Activated CD4-positive, CD25-positive, alpha-beta regulatory T cell treated with anti-CD3 and anti-CD28 coated beads, Interleukin-2, amount 50 U/mL, for 16 hours (primary cell): ENCODE measurements around the gene ATM.

Experiments
- DNase-seq: peaks from one replicate; pipeline ENCODE4 v3.0.0-alpha.2; 2020; ENCODE audit warnings: low read depth, low spot score

Gene ATM, protein sequence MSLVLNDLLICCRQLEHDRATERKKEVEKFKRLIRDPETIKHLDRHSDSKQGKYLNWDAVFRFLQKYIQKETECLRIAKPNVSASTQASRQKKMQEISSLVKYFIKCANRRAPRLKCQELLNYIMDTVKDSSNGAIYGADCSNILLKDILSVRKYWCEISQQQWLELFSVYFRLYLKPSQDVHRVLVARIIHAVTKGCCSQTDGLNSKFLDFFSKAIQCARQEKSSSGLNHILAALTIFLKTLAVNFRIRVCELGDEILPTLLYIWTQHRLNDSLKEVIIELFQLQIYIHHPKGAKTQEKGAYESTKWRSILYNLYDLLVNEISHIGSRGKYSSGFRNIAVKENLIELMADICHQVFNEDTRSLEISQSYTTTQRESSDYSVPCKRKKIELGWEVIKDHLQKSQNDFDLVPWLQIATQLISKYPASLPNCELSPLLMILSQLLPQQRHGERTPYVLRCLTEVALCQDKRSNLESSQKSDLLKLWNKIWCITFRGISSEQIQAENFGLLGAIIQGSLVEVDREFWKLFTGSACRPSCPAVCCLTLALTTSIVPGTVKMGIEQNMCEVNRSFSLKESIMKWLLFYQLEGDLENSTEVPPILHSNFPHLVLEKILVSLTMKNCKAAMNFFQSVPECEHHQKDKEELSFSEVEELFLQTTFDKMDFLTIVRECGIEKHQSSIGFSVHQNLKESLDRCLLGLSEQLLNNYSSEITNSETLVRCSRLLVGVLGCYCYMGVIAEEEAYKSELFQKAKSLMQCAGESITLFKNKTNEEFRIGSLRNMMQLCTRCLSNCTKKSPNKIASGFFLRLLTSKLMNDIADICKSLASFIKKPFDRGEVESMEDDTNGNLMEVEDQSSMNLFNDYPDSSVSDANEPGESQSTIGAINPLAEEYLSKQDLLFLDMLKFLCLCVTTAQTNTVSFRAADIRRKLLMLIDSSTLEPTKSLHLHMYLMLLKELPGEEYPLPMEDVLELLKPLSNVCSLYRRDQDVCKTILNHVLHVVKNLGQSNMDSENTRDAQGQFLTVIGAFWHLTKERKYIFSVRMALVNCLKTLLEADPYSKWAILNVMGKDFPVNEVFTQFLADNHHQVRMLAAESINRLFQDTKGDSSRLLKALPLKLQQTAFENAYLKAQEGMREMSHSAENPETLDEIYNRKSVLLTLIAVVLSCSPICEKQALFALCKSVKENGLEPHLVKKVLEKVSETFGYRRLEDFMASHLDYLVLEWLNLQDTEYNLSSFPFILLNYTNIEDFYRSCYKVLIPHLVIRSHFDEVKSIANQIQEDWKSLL (N-terminal part only)

DNA sequence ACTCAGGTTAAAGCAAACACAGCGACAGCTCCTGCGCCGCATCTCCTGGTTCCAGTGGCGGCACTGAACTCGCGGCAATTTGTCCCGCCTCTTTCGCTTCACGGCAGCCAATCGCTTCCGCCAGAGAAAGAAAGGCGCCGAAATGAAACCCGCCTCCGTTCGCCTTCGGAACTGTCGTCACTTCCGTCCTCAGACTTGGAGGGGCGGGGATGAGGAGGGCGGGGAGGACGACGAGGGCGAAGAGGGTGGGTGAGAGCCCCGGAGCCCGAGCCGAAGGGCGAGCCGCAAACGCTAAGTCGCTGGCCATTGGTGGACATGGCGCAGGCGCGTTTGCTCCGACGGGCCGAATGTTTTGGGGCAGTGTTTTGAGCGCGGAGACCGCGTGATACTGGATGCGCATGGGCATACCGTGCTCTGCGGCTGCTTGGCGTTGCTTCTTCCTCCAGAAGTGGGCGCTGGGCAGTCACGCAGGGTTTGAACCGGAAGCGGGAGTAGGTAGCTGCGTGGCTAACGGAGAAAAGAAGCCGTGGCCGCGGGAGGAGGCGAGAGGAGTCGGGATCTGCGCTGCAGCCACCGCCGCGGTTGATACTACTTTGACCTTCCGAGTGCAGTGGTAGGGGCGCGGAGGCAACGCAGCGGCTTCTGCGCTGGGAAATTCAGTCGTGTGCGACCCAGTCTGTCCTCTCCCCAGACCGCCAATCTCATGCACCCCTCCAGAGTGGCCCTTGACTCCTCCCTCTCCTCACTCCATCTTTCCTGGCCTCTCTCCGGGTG lies at the start of gene ATM, which contains the start of gene NPAT:
TSS of gene ATM (plus strand) at position 494 of the 774 bp plus-strand sequence. CDS start 4,558 bp downstream, outside the sequence.
TSS of gene NPAT (minus strand) at position 65 of the 774 bp plus-strand sequence. CDS start 102 bp downstream, outside the sequence.
- peak; percentile 96 for DNase-seq

DNA sequence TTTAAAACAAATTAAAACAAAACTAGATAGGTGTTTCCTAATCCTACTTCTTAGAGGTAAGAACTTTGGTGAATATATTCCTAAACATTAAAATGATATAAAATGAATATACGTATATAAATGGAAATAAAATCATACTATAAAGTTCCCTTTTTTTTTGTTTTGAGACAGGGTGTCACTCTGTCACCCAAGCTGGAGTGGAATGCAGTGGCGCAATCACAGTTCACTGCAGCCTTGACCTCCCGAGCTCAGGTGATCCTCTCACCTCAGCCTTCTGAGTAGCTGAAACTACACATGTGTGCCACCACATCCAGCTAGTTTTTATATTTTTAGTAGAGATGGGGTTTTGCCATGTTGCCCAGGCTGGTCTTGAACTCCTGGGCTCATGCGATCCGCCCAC lies 45.3 kb upstream of the ATM start:
- DNase-seq, result no peak

DNA sequence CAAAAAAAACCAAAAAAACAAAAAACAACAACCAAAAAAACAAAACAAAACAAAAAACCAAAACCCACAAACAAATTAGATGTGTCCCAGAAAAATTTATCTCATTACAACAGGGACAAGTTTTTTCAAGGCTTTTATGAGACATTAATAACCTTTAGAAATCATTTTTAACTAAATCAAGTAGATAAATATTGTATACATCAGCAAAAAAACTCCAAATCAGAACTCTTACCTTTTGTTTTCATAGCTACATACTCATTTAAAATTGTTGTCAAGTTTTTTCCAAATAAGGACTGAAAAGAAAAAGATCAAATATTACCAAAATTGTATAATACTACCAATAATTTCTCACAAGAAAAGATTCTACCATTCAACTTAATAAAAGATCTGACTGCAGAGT lies 29.1 kb upstream of the ATM start:
- no peak for DNase-seq

DNA sequence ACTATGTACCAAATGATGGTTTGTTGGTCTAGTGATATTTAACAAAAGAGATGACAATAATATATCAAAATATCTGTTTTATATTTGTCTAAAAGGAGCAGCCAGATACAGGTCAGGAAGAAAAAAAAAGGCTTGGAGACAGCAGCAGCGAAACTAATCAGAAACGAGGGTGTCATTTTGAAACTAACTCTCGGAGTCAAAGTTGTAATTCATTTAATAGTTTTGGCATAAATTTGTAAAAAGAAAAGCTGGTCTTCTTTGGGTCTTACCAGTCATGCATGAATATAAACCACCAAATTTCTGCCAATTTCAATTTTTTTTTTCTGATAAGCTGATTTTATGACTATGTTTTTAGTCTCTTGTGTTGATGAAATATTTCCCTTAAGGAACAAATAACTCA lies 26.0 kb upstream of the ATM start:
- DNase-seq, result no peak

DNA sequence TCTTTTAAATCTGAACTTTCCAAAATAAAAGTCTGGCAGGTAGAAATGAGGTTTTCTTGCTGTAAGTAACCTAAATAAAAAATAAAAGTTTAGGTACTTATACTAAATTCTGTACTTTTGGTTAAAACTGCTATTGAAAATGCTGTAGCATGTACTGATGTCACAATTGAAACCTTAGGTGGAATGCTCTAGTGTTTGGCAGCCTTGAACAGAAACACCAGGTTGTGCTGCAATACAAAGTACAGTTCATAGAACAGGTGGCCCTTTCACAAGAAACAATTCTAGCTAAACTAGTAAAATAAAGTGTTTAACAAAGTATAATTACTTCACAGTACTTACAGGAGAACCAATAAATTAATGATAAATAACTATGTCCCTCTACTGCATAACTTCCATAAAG lies 25.5 kb upstream of the ATM start:
- no peak for DNase-seq

DNA sequence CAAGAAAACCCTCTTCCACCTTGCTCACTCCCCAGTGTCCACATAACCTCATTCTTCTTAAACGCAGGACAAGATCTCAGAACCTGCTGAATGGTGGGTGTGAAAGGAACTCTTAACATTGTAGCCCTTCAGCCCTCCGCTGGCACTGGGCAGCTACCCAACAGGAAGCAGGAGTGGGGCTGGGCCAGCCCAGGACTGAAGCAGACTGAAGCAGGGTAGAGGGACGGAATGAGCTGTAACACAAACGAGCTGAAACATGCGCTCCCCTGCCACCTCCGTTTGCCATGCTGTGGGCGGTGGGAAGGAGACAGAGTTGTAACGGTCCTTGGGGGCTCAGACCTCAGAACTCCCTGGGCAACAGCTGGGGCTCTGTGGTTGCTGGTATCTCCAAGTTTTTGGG lies 24.0 kb upstream of the ATM start:
- DNase-seq, result no peak

DNA sequence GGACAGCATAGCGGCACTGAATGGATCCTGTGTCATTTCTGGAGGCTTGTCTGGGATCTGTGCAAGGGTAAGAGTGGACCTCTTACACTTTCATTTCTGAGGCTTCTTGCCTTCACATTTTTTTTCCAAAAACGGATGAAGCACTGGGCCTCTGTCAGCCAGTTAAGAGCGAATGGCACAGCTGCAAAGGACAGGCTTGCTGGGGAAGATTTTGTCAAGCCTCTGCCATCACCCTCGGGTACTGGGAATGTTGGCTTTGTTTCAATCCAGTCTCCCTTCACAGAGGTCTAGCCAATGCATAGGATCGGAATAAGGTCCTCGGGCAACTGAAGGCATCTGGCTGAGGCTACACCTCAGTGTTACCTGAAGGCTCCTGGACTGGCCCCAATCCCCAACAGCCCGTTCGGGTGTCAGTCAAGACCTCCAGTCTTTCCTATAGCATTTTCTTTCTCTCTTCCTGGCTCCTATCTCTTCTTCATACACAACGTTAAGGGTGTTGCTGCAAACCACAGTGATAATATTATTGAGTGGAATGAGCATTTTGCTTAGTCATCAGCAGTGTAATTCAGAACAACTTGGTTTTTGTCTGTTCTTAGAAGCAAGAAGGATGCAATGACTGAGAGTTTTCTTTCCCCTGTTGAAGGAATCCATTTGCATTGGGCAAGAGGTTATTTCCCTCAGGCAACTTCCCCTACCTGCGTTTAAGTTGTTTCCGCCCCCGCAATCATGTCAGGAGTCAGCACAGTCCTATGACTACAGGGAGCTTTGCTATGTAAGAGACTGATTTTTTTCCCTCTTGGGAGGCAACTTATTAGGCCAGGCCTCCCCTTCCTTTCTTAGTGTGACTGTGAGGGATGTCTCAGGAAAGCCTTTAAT lies 23.2 kb upstream of the ATM start:
- DNase-seq, result peak; percentile 21

DNA sequence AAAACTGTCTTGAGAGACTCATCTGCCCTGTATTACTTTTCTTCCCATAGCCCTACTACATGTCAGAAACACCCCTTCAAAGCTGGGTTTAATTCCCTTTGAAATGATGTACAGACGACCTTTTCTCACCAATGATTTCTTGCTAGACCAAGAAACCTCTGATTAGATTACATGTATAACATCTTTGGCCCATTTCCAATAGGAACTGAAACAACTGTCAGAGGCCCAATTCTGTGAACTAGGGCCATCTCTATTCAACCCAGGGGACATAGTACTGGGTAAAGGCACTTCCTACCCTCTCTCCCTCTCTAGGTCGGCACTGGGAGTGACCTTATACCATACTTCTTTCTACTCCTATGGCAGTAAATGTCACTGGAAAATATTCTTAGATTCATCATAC lies 19.8 kb upstream of the ATM start:
- no peak for DNase-seq

DNA sequence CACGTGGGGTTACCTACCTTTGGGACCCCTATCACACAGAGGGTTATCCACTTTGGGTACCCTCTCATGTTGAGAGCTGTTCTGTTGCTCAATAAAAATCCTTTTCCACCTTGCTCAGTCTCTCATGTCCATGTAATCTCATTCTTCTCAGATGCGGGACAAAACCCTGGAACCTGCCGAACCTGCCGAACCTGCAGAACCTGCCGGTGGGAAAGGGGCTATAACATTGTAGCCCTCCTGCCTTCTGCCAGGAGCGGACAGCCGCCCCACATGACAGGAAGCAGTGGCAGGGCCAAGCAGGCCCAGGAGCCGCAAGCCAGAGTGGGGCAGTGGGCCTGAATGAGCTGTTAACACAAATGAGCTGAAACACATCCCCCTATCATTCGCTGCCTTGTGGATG lies 18.5 kb upstream of the ATM start:
- no peak for DNase-seq

DNA sequence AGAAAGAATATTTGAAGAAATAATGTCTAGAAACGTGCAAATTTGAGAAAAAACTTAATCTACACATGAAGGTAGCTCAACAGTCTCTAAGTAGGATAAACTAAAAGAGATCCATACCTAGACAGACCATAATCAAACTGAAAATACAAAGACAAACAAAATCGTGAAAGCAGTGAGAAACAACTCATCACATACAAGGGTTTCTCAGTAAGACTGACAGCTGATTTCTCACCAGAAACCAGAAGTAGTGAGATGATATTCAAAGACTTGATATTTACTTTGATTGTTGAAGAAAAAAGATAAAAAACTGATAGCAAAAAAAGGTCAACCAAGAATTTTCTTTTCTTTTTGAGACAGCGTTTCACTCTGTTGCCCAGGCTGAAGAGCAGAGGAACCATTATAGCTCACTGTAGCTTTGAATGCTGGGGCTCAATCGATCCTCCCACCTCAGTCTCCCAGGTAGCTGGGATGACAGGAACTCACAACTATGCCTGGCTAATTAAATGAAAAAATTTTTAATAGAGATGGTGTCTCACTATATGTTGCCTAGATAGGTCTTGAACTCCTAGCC lies 17.9 kb upstream of the ATM start:
- DNase-seq, result no peak

DNA sequence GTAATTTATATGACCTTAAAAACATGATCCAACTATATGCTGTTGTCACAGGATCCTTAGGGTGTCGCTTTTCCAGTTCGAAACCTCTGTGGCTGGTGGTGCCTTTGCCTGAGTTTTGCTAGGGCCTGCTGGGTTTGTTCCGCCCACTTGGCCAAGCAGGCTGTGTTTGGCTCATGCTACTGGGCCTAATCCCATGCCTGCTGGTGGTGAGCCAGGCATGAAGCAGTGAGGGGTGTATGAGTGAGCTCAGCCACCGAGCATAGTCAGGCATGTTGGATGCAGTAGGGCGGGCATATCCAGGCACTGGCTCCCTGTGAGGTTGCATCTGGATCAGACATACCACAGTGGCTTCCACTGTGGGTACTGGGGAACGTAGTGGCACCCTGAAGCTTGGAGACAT lies 16.7 kb upstream of the ATM start:
- DNase-seq, result no peak

DNA sequence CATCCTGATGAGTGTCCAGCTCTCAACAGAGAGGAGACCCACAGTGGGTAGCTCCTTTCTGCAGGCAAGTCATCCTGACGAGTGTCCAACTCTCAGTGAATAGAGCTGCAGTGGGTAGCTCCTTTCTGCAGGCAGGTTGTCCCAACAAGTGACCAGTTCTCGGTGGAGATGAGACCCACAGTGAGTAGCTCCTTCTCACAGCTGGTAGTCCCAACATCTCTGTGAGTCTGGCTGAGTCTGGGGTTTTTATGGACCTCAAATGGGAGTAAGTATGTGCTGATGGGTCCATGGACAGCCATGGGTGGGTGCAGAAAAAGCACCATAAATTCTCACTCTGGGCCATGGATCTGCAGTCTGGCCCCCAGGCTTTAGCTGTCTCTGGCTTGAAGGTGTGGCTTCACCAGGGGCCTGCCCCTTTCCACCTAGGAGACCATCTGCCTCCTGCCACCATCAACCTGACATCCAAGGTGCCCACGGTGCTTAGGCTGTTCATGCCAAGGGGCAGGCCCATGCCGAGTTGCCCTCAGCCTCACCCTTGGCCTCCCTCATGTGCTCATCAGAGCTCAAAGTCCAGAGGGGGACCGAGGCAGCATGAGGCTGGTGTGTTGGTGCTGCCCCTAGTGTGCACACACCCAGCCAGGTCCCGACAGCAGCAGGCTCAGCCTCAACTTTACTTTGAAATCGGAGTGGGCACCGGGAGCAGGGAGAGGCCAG lies 15.7 kb upstream of the ATM start:
- no peak for DNase-seq

DNA sequence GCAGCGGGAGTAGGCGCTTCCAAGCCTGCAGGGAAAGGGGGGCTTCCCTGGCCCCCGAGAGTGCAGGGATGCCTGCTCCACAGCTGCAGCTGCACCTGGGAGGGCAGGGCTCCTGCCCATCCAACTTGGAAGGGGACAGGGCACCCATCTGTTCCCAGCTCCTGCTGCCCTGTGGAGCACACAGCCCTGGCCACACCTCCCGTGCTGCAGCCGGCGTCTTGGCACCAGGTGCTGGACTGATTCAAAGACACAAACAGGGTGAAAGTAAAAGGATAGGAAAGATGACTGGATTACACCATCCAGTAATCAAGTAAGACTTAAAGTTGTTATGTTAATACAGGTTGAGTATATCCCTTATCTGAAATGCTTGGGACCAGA lies 15.2 kb upstream of the ATM start:
- DNase-seq, result no peak

DNA sequence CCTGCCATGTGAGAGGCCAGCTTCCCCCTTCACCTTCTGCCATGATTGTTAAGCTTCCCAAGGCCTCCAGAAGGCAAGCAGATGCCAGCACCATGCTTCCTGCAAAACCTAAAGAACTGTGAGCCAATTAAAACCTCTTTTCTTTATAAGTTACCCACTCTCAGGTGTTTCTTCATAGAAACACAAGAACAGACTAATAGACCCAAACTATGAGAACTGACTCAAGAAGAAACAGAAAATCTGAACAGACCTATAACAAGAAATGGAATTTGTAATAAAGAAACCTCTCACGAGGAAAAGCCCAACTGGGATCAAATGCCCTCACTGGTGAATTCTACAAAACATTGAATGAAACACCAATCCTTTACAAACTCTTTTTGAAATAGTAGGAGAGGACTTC lies 12.4 kb upstream of the ATM start:
- DNase-seq, result no peak

DNA sequence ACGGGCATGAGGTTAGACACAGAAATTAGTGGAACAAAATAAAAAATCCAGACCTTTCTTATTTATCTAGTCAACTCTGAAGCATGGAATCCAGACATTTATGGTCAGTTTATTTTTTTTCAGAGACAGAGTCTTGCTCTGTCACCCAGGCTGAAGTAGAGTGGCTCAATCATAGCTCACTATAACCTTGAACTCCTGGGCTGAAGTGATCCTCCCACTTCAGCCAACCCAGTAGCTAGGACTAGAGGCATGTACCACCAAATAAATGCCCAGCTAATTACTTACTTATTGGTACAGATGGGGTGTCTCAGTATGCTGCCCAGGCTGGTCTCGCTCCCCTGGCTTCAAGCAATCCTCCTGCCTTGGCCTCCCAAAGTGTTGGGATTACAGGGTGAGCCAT lies 9.1 kb upstream of the ATM start:
- DNase-seq, result no peak

DNA sequence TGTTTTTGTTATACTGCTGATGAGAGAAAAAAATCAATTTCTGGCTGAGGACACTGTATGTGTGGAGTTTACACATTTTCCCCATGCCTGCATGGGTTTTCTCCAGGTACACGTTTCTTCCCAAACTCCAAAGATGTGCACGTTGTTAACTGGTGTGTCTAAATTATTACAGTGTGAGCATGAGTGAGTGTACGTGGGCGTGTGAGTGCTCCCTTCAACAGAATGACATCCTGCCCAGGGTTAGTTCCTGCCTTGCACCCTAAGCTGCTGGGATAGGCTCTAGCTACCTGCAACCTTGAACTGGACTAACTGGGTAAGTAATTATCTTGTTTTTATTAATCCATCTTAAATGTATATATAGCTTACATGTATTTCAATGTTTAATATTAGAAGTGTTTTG lies 5.9 kb upstream of the ATM start:
- no peak for DNase-seq

DNA sequence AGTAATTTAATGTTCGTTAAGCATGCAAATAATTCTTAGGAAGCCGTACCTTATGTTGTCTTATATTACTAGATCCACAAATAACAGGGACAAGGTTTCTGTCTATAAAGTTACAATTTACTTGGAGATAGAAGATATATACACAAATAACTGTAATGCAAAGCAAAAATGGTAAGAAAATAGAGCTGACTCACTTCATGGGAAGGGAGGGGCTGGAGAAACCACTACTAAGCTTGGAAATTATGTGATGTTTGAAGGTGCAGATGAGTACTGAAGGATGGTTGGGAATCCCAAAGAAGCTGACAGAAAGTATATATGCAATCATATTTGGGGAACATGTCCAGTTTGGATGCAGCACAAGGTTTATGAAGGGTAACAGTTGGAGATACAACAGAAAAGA lies 4.4 kb upstream of the ATM start:
- no peak for DNase-seq

DNA sequence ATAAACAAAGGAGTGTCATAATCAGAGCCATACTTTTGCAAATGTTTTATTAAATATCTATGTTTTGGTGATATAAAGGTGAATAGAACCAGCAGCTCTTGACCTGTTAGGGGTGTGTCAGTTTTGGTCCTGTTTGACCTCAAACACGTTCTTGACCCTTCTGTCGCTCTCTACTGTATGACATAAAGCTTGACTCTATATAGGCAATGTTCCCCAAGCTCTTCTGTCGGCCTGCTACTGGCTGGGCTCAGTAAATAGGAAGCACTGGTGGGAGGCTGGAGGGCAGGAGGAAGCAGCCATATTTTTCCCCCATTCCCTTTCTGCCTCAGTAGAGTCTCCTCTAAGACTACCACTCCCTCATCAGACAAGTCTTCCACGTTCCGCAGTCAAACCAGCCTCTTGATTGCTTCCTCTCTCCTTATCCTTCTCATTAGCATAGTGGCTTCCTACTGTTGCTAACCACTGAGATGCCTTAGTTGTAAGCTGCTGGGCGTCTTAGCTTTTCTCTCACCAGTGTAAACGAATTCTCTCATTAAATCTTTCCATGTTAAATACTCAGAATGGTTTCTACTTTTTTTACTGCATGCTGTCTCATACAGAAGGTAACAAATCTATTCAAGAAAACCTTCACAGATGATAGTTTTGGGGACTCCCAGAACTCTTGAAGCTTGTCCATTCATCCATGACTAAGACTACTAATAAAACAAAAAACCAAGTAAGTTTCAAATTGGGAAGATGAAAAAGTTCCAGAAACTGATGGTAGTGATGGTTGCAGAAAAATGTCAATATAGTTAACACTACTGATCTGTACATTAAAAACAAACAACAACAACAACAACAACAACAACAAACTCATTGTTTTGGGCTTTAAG lies 3.7 kb upstream of the ATM start:
- no peak for DNase-seq
